Panc1 (cell line): ENCODE measurements around the gene SRSF2. TPM values are rescaled to one million over a fixed set of nuclear protein-coding genes. Genes with fewer than 3 reads are reported as not detected.

Source experiments
- ATAC-seq: fragments of 200-7000 bp; cut with Tn5 transposase; 2 replicates; pipeline ENCODE4 v1.9.1; 2020; ENCODE audit warnings: mild to moderate bottlenecking, moderate library complexity
- BruUV-seq: library from RNA; stranded (reverse); fragments of 400-500 nt; replicated peaks from 2 replicates; lab custom pipeline; 2021; lab: Mats Ljungman, UMichigan
- CTCF ChIA-PET: fragments of 300-600 bp; sonication (Branson Sonifier 250); formaldehyde crosslinking; loops from one replicate; lab custom pipeline; 2022; ENCODE audit warnings: antibody characterized with exemption; lab: Charles Lee
- POLR2A ChIA-PET: fragments of 300-600 bp; sonication (Branson Sonifier 250); formaldehyde crosslinking; loops from one replicate; lab custom pipeline; 2022; ENCODE audit warnings: antibody characterized with exemption; lab: Charles Lee
- DNase-seq: peaks from one replicate; pipeline ENCODE4 v3.0.0-alpha.2; 2010; ENCODE audit warnings: low read depth, low spot score
- H3K27ac ChIP-seq: 2 replicates; pipeline ENCODE4 v1.5.1; 2011; ENCODE audit warnings: mild to moderate bottlenecking, low read length, inconsistent platforms
- H3K27me3 ChIP-seq: fragments of 200-500 bp; sonication (Bioruptor generic); 2 replicates; pipeline ENCODE4 v1.6.0; 2014; ENCODE audit warnings: low read length, inconsistent platforms; ENCODE audit not compliant: control insufficient read depth, insufficient read depth
- H3K36me3 ChIP-seq: fragments of 200-500 bp; sonication (Bioruptor generic); 2 replicates; pipeline ENCODE4 v1.5.1; 2014; ENCODE audit warnings: inconsistent platforms, mild to moderate bottlenecking, low read length, moderate library complexity; ENCODE audit not compliant: control insufficient read depth, insufficient read depth
- H3K4me1 ChIP-seq: 2 replicates; pipeline ENCODE4 v1.5.1; 2011; ENCODE audit warnings: inconsistent platforms, mild to moderate bottlenecking, low read length, moderate library complexity; ENCODE audit not compliant: control insufficient read depth, insufficient read depth
- H3K4me3 ChIP-seq, 2 experiments: 2 replicates each; pipeline ENCODE4 v1.5.1; 2011 to 2012; ENCODE audit warnings: low read depth in 2 of 2, low read length in 2 of 2, mild to moderate bottlenecking in 2 of 2, inconsistent platforms in 1 of 2, moderate library complexity in 1 of 2
- H3K9me3 ChIP-seq: fragments of 200-500 bp; sonication (Bioruptor generic); 2 replicates; pipeline ENCODE4 v1.5.1; 2014; ENCODE audit warnings: low read depth, mild to moderate bottlenecking, inconsistent platforms, low read length, moderate library complexity; ENCODE audit not compliant: control insufficient read depth, insufficient read depth
- POLR2AphosphoS5 ChIP-seq: IDR thresholded peaks from 2 replicates; pipeline ENCODE4 v1.6.1; 2012; ENCODE audit warnings: mild to moderate bottlenecking, low read depth, low read length, moderate library complexity
- SIN3A ChIP-seq: IDR thresholded peaks from 2 replicates; pipeline ENCODE4 v1.6.1; 2012; ENCODE audit warnings: low read depth, mild to moderate bottlenecking, low read length, moderate library complexity, borderline replicate concordance; ENCODE audit not compliant: insufficient read depth
- TCF7L2 ChIP-seq: IDR thresholded peaks from 2 replicates; pipeline ENCODE4 v1.6.1; 2011; ENCODE audit warnings: mild to moderate bottlenecking, low read depth, low read length, inconsistent platforms
- in situ Hi-C: cut with HindIII; loops from 2 replicates; pipeline ENCODE4 v1.10.0; 2016; ENCODE audit warnings: low sequenced_read_pairs, low pct_unique_long_range_greater_than_20kb
- intact Hi-C: fragments of 100-400 bp; cut with micrococcal nuclease; formaldehyde crosslinking; loops from one replicate; pipeline ENCODE4 v1.10.0; 2022; ENCODE audit not compliant: unreplicated experiment
- total RNA-seq: library from RNA; stranded (reverse); gene quantifications from one replicate; pipeline ENCODE4 v1.2.1, GENCODE V29; 2021; ENCODE audit not compliant: unreplicated experiment
- TF ChIP-seq, protein P1 (sequence below): fragments of 450-650 bp; IDR thresholded peaks from 2 replicates; pipeline ENCODE4 v1.5.1; 2017; ENCODE audit warnings: mild to moderate bottlenecking
- TF ChIP-seq, protein P2 (sequence below), 2 experiments: IDR thresholded peaks; 2 replicates each; pipeline ENCODE4 v1.6.1; 2011 to 2012; ENCODE audit warnings: low read depth in 2 of 2, control low read depth in 1 of 2, low read length in 1 of 2, mild to moderate bottlenecking in 1 of 2, moderate library complexity in 1 of 2; ENCODE audit not compliant: insufficient read depth in 1 of 2

The SRSF2 gene
- total RNA-seq, 1 experiment from 2014 or later, result 436 TPM

DNA sequence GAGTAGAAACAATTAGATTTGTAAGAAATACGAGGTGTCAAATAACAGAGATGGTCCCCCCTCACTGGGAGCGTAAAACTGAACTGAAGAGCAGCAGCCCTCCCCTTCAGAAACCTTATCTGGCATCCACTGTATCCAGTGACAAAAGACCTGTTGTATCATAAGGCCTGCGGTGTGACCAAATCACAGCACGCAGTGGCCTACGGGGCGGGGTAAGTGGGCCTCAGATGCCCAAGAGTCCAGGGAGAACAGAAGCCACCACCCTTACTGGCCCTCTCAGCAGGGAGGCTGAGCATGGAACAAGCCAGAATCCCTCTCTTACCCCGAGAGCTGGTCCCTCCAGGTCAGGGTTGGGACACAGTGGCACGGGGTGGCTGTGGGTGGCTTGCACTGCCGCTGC lies 16.2 kb downstream of the SRSF2 start:
- ATAC-seq, result no peak
- in situ Hi-C loops, result no loop called here
- Histone ChIP-seq H3K4me3 (no peak overlapping the region), H3K9me3 (no peaks in the 10 kb centered on the region), H3K27me3 (no peaks in the 10 kb centered on the region), H3K27ac (no peak overlapping the region), H3K4me1 (no peaks in the 10 kb centered on the region), H3K36me3 (peaks cover 33% of the 10 kb centered on the region)
- DNase-seq, result no peak
- ChIA-PET CTCF (no interaction called here), POLR2A (no interaction called here)
- BruUV-seq, result no TSS peak
- TF ChIP-seq, protein P1, sequence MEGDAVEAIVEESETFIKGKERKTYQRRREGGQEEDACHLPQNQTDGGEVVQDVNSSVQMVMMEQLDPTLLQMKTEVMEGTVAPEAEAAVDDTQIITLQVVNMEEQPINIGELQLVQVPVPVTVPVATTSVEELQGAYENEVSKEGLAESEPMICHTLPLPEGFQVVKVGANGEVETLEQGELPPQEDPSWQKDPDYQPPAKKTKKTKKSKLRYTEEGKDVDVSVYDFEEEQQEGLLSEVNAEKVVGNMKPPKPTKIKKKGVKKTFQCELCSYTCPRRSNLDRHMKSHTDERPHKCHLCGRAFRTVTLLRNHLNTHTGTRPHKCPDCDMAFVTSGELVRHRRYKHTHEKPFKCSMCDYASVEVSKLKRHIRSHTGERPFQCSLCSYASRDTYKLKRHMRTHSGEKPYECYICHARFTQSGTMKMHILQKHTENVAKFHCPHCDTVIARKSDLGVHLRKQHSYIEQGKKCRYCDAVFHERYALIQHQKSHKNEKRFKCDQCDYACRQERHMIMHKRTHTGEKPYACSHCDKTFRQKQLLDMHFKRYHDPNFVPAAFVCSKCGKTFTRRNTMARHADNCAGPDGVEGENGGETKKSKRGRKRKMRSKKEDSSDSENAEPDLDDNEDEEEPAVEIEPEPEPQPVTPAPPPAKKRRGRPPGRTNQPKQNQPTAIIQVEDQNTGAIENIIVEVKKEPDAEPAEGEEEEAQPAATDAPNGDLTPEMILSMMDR, result no peak
- TF ChIP-seq SIN3A (no peak), TCF7L2 (no peak), POLR2AphosphoS5 (no peak)
- TF ChIP-seq, protein P2, sequence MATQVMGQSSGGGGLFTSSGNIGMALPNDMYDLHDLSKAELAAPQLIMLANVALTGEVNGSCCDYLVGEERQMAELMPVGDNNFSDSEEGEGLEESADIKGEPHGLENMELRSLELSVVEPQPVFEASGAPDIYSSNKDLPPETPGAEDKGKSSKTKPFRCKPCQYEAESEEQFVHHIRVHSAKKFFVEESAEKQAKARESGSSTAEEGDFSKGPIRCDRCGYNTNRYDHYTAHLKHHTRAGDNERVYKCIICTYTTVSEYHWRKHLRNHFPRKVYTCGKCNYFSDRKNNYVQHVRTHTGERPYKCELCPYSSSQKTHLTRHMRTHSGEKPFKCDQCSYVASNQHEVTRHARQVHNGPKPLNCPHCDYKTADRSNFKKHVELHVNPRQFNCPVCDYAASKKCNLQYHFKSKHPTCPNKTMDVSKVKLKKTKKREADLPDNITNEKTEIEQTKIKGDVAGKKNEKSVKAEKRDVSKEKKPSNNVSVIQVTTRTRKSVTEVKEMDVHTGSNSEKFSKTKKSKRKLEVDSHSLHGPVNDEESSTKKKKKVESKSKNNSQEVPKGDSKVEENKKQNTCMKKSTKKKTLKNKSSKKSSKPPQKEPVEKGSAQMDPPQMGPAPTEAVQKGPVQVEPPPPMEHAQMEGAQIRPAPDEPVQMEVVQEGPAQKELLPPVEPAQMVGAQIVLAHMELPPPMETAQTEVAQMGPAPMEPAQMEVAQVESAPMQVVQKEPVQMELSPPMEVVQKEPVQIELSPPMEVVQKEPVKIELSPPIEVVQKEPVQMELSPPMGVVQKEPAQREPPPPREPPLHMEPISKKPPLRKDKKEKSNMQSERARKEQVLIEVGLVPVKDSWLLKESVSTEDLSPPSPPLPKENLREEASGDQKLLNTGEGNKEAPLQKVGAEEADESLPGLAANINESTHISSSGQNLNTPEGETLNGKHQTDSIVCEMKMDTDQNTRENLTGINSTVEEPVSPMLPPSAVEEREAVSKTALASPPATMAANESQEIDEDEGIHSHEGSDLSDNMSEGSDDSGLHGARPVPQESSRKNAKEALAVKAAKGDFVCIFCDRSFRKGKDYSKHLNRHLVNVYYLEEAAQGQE (IDR thresholded peaks at IDR 0.05; ENCODE audit: insufficient read depth in 1 of 2, low read depth in 2 of 2, low read length in 1 of 2), result no peak
- intact Hi-C loops, result no loop called here

DNA sequence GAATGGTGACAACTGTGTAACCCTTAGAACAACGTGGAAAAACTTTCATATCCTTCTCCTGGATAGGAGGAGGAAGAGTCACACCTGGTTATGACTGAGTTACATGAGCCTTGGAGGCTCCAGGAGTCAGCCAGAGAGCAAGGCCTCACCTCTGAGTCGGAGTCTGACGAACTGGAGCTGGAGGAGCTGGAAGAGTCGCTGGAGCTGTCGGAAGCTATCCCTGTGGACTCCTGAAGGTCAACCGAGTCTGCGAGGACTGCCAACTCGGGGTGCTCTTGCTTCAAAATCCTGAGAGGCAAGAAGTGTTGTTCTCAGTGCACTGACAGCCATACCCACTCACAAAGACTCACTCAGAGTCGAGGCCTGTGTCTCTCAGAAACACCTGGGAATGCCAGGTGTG lies 16.9 kb downstream of the SRSF2 start:
- ChIA-PET POLR2A (no interaction called here), CTCF (no interaction called here)
- no peak for ATAC-seq
- no peak for DNase-seq
- TF ChIP-seq, protein P1, result no peak
- TF ChIP-seq TCF7L2 (no peak), POLR2AphosphoS5 (no peak), SIN3A (no peak)
- TF ChIP-seq, protein P2 (IDR thresholded peaks at IDR 0.05; ENCODE audit: insufficient read depth in 1 of 2, low read depth in 2 of 2, low read length in 1 of 2), result no peak
- Histone ChIP-seq H3K4me1 (0 out of 2 replicates have a peak, but pooled peaks cover 2% of the 10 kb centered on the region), H3K4me3 (no peak overlapping the region), H3K27ac (no peak overlapping the region), H3K36me3 (peaks cover 28% of the 10 kb centered on the region), H3K9me3 (no peaks in the 10 kb centered on the region), H3K27me3 (no peaks in the 10 kb centered on the region)
- intact Hi-C loops (no loop called here), in situ Hi-C loops (no loop called here)
- no TSS peak for BruUV-seq
